Stimulated activated CD4-positive, alpha-beta T cell treated with anti-CD3 and anti-CD28 coated beads, Interleukin-15, amount 100 ng/mL, for 48 hours (primary cell): Measurements from ENCODE around the gene CGB2.
"Not testable (repeated sequence)": the region's sequence is repeated elsewhere in the genome, so short reads cannot be mapped to it uniquely, and the experiment has no call there.

Source experiments
- DNase-seq, 2 donors: peaks; one replicate each; pipeline ENCODE4 v3.0.0-alpha.2; 2020; ENCODE audit warnings: low read depth in 2 of 2

Gene CGB2

GRCh38 chr19:49038111-49038510 is 6.4 kb downstream of the CGB2 start:
- not testable (repeated sequence) for DNase-seq

- not testable (repeated sequence) for DNase-seq
These were observed 7.0 kb downstream of the CGB2 start for GRCh38 chr19:49038557-49039276.

- DNase-seq = not testable (repeated sequence)
These were observed 8.0 kb downstream of the CGB2 start for GRCh38 chr19:49039736-49040135.

- no peak for DNase-seq
These were observed 10.5 kb downstream of the CGB2 start for GRCh38 chr19:49042177-49042576.

- DNase-seq = not testable (repeated sequence)
These were observed 11.0 kb downstream of the CGB2 start for GRCh38 chr19:49042666-49043065.

- DNase-seq = not testable (repeated sequence)
These were observed 11.9 kb downstream of the CGB2 start, which contains the start of gene CGB5 for GRCh38 chr19:49043548-49043947. Gene CGB5 (plus strand): TSS chr19:49043848. CDS start chr19:49044210, 362 bp downstream.

GRCh38 chr19:49049011-49049410 is 17.3 kb downstream of the CGB2 start, which contains the start of gene CGB8:
Gene CGB8 (minus strand): TSS chr19:49049111. CDS start chr19:49048739, 372 bp downstream.
- DNase-seq = not testable (repeated sequence)

GRCh38 chr19:49049834-49050233 is 18.1 kb downstream of the CGB2 start:
- not testable (repeated sequence) for DNase-seq

- DNase-seq = not testable (repeated sequence)
These were observed 18.8 kb downstream of the CGB2 start for GRCh38 chr19:49050376-49051033.

GRCh38 chr19:49056101-49056901 is 24.6 kb downstream of the CGB2 start:
- peak in 1 of 2 donors; percentile 22 for DNase-seq

GRCh38 chr19:49056902-49057596 is 25.4 kb downstream of the CGB2 start:
- DNase-seq = not testable (repeated sequence)

GRCh38 chr19:49057636-49058234 is 26.0 kb downstream of the CGB2 start, which contains the start of gene CGB7:
Gene CGB7 (minus strand): TSS chr19:49057749. CDS start chr19:49055375, 2,374 bp downstream.
- peak in 1 of 2 donors; percentile 16 for DNase-seq

GRCh38 chr19:49058562-49058961 is 26.9 kb downstream of the CGB2 start:
- peak in 1 of 2 donors; percentile 26 for DNase-seq

GRCh38 chr19:49059053-49059452 is 27.4 kb downstream of the CGB2 start:
- no peak for DNase-seq

- DNase-seq = no peak
These were observed 29.3 kb downstream of the CGB2 start for GRCh38 chr19:49061000-49061399.

GRCh38 chr19:49061445-49061844 is 29.8 kb downstream of the CGB2 start:
- no peak for DNase-seq

- DNase-seq = no peak
These were observed 32.4 kb downstream of the CGB2 start for GRCh38 chr19:49064029-49064629.

GRCh38 chr19:49064768-49065611 is 33.3 kb downstream of the CGB2 start, which contains the start of gene NTF4:
Gene NTF4 (minus strand): TSS chr19:49064818. CDS start chr19:49061997, 2,821 bp downstream.
- DNase-seq = no peak

GRCh38 chr19:49065905-49066512 is 34.3 kb downstream of the CGB2 start:
- DNase-seq = no peak
